Inflammatory macrophage treated with lipopolysaccharide for 1 hour (primary cell): ENCODE results near the gene TMEM31.

Source experiments
- DNase-seq, 2 donors: peaks; one replicate each; pipeline ENCODE4 v3.0.0-alpha.2; 2020 to 2022

The TMEM31 gene, protein sequence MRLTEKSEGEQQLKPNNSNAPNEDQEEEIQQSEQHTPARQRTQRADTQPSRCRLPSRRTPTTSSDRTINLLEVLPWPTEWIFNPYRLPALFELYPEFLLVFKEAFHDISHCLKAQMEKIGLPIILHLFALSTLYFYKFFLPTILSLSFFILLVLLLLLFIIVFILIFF

GRCh38 chrX:103710609-103711008 lies at the start of gene TMEM31:
TMEM31 (plus strand) TSS chrX:103710909; CDS start chrX:103712259, 1,350 bp downstream.
- no peak for DNase-seq

- no peak for DNase-seq
Measured at GRCh38 chrX:103663981-103664762, 46.5 kb upstream of the TMEM31 start.

- no peak for DNase-seq
Measured at GRCh38 chrX:103666202-103667107, 44.3 kb upstream of the TMEM31 start.

- no peak for DNase-seq
Measured at GRCh38 chrX:103669745-103670144, 41.0 kb upstream of the TMEM31 start.

DNA sequence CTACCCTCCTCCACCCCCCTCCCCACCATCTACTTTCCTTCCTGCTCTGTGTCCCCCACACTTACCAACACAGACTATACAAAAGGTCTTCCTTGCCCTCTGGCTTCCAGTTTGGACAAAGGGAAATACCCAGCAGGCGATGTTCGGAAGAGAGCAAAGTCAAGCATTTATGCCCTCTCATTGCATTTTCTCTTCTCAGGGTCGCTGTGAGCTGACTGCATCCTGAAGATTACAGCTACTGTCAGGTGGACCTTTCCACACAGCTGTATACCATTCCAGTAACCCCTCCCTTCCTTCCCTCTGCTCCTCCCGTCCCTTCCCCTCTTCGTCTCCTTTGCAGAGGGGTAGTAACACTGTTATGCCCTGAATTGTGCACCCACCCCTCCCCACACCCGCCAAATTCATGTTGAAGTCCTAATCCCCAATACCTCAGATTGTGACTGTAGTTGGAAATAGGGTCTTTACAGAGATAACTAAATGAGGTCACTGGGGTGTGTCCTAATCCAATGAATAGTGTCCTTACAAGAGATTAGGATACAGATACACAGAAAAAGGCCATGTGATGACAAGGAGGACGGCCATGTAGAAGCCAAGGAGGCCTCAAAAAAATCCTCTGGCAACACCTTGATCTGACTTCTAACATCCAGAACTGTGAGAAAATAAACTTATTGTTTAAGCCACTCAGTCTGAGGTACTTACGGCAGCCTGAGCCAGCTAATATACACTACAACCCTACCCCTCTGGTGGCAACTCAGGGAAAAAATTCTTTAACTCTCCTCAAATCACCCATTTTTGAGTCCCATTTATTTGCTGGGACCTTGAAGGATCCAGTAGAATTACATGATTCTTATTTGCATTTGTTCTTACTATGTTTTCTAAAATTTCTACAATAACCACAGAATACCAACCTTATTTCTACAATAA lies 35.9 kb upstream of the TMEM31 start:
- DNase-seq = no peak

DNA sequence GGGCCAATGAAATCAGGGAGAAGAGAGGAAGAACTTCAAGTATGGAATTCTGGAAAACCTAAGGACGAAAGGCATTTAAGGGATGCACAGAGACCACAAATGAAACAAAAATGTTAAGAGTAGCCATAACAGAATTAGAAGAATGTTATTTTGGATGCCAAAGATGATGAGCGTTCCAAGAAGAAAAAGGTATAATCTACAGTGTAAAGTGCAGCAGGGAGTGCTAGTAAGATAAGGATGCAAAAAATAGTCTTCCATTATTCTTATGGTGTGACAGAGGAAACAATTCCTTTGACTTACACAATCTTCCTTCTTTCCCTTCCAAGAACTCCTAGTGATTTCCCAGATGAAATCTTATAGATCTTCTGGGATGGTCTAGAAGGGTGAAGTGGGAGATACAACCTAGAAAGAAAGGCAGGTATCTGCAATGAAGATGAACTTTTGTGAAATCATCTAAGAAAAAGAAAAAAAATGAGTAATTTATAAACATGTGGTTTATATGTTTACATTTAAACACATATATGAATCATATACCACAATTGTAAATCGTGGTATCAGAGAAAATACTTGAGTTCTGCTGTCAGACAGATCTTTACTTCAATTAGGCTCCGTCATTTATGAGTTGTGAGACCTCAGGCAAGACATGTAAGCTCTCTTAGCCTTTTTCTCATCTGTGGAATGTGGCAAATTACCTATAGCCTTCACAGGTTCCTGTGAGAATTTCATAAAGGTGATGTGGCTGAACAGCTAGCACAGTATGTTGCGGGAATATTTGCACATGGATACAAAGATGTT lies 32.3 kb upstream of the TMEM31 start:
- no peak for DNase-seq

DNA sequence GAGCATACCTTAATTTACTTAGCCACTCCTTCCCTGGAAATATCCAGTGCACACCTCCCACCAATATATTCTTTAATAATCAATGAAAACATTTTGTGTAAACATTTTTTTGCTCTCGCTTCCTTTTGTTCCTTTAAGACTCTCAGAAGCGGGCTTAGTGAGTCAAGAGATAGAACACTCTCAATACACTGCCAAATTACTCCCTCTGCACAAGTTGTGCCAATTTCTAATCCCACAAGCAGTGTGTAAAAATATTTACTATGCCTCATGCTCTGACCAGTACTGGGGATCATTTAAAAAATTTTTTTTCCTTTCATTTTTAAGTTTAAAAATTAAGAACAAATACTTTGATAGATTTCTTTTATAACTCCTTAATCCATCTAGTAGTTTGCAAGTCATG lies 29.3 kb upstream of the TMEM31 start:
- no peak for DNase-seq

DNA sequence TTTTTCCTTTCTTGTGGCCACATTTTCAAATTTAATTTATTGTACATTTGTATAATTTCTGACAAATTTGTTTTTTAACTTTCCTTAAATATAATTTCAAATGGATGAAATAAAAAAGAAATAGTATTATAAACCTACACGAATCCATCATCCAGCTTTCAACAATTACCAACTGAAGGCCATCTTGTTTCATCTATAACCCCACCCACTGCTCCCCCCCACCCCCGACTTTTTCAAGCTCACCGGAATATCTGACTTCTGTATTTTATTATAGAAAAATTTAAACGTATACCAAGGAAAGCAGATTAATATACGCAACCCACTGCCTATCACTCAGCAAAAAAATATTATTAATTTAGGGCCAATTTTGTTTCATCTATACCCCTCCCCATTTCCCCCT lies 25.3 kb upstream of the TMEM31 start:
- DNase-seq = peak in 1 of 2 donors; percentile 3

- peak; percentile 90 to 96 for DNase-seq
Measured at GRCh38 chrX:103686199-103687072, 24.3 kb upstream of the TMEM31 start, which contains the start of gene MORF4L2. MORF4L2 (minus strand) TSS chrX:103686699; CDS start chrX:103677027, 9,672 bp downstream.

DNA sequence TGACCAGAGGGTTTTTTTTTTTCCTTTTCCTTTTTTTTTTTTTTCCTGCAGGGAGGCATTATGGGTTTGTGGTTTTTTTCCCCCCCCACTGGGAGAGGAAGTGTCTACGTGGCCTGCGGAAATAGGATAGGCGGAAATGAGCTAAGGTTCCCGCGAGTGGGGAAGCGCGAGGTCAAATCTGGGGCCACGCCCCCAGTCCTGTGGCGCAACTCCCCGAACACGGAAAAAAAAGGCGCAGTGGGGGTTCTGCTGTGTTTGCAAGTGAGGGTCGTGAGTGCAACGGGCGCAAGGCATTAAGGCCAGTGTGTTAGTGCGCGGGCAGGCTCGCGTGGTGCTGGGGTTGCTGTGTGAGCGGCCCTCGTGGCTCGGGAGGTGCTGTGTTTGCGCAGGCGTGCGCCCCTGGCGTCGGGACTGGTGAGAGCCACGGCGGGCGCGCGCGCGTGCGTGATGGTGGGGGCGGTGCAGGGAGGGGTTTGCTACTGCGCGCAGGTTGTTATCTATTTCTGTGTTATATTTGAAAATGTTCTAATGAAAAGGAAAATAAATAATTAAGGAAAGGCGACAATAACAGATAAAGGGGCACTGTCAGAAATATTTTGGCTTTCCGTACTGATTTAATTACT lies 23.5 kb upstream of the TMEM31 start:
- DNase-seq = peak; percentile 73 to 84

GRCh38 chrX:103687696-103688201 lies 23.0 kb upstream of the TMEM31 start:
- peak; percentile 56 to 64 for DNase-seq

DNA sequence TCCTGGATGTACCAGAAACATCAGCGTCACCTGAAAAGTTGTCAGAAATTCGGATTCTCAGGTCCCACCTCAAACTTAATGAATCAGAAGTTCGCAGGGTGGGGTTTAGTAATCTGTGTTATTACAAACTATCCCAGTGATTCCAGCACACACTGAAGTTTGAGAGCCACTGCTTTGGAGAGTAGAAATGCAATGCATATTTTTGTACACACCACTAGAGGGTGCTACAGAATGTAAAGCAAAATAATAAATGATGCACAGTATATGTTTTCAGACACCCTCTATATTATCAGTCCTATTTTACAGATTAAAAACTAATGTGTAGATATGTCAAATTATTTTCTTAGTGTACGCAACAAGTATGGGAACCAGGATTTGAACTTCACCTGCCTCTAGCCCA lies 21.8 kb upstream of the TMEM31 start:
- peak; percentile 17 to 35 for DNase-seq

GRCh38 chrX:103691059-103691458 lies 19.6 kb upstream of the TMEM31 start:
- DNase-seq = no peak

GRCh38 chrX:103697687-103698086 lies 13.0 kb upstream of the TMEM31 start:
- DNase-seq = no peak

GRCh38 chrX:103699243-103699642 lies 11.5 kb upstream of the TMEM31 start:
- DNase-seq = no peak

GRCh38 chrX:103704863-103705262 lies 5.8 kb upstream of the TMEM31 start:
- DNase-seq = no peak

DNA sequence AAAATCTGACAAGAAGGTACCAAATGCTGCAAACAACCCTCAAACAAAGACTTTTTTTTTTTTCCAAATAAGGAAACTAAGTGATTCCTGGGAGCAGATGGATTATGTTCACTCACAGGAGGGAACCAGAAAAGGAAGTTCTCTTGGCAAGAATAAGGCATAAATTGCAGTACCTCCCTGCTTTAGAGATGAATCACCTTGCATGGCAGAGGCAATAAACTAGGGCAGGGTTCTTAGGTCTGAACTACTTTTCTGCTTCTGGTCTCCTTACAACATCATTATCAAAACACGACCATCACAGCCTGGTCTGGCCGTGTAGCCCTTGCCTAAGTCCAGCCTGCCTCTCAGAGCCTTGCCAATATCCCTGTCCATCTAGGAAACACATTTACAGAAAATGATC lies 6.3 kb downstream of the TMEM31 start:
- no peak for DNase-seq

DNA sequence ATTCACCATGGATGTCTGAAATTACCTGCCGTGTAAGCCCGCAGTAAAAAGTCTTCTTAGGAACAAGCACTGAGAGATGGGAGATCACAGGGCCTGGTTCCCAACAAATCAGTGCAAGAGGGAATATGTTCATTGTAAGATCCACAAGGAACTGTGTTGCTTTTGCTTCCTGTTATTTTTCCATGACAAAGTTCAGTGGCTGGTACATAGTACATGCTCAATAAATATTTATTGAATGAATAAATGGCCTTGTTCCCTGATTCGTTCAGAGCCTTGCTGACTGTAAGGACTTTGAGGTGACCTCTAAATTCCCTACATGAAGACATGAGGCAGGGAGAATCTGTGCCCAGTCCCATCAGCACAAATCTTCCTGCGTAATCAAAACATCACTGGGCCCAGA lies 7.4 kb downstream of the TMEM31 start:
- DNase-seq = no peak

- DNase-seq = no peak
Measured at GRCh38 chrX:103722505-103722904, 11.8 kb downstream of the TMEM31 start.

- no peak for DNase-seq
Measured at GRCh38 chrX:103726477-103726876, 15.8 kb downstream of the TMEM31 start.
